HG03045 (cell line): Measurements from ENCODE around the gene CEBPA.

Experiments used
- ATAC-seq: cut with Tn5 transposase; IDR thresholded peaks from one replicate; pipeline ENCODE4 v1.9.1; 2021; ENCODE audit warnings: mild to moderate bottlenecking, moderate library complexity; ENCODE audit not compliant: unreplicated experiment

The CEBPA gene

GRCh38 chr19:33273881-33274662 lies 28.3 kb downstream of the CEBPA start:
- no peak for ATAC-seq

GRCh38 chr19:33273065-33273736 lies 29.1 kb downstream of the CEBPA start:
- ATAC-seq, result no peak

GRCh38 chr19:33271246-33272021 lies 30.9 kb downstream of the CEBPA start:
- no peak for ATAC-seq

GRCh38 chr19:33270769-33271168 lies 31.6 kb downstream of the CEBPA start:
- no peak for ATAC-seq

- ATAC-seq, result no peak
Observed at GRCh38 chr19:33269016-33269415, 33.3 kb downstream of the CEBPA start.

- ATAC-seq, result no peak
Observed at GRCh38 chr19:33268162-33268991, 34.0 kb downstream of the CEBPA start.

GRCh38 chr19:33267706-33268105 lies 34.6 kb downstream of the CEBPA start:
- ATAC-seq, result no peak

- no peak for ATAC-seq
Observed at GRCh38 chr19:33266974-33267484, 35.3 kb downstream of the CEBPA start.

GRCh38 chr19:33264881-33265445 lies 37.4 kb downstream of the CEBPA start:
- ATAC-seq, result no peak

- no peak for ATAC-seq
Observed at GRCh38 chr19:33263325-33264023, 38.9 kb downstream of the CEBPA start.

GRCh38 chr19:33261511-33262189 lies 40.7 kb downstream of the CEBPA start:
- ATAC-seq, result no peak

- no peak for ATAC-seq
Observed at GRCh38 chr19:33260628-33261418, 41.5 kb downstream of the CEBPA start.

GRCh38 chr19:33259539-33259938 lies 42.8 kb downstream of the CEBPA start:
- no peak for ATAC-seq

- no peak for ATAC-seq
Observed at GRCh38 chr19:33257828-33258227, 44.5 kb downstream of the CEBPA start.

GRCh38 chr19:33256261-33256660 lies 46.1 kb downstream of the CEBPA start:
- no peak for ATAC-seq

- no peak for ATAC-seq
Observed at GRCh38 chr19:33255781-33256180, 46.6 kb downstream of the CEBPA start.

GRCh38 chr19:33254245-33254824 lies 48.0 kb downstream of the CEBPA start:
- ATAC-seq, result no peak

- no peak for ATAC-seq
Observed at GRCh38 chr19:33252971-33253370, 49.4 kb downstream of the CEBPA start.
